K562 (cell line): Measurements from ENCODE around the gene MESP1. TPM values are rescaled to one million over a fixed set of nuclear protein-coding genes. Genes with fewer than 3 reads are reported as not detected.

Experiments used
- MTA1 ChIP-seq: fragments of 450-650 bp; IDR thresholded peaks from 2 replicates; pipeline ENCODE4 v1.6.1; 2017; ENCODE audit warnings: borderline replicate concordance
- MYNN ChIP-seq, 2 experiments: sonication (generic); formaldehyde crosslinking in 1 of 2; IDR thresholded peaks; 2 replicates each; pipeline versions ENCODE4 v1.5.0 to v1.6.1; 2016 to 2020; ENCODE audit warnings: antibody characterized with exemption in 1 of 2, missing genetic modification reagents in 1 of 2
- NEUROD1 ChIP-seq: fragments of 150-350 bp; IDR thresholded peaks from 2 replicates; pipeline ENCODE4 v1.6.1; 2014; ENCODE audit warnings: borderline replicate concordance, low read length, low read depth; ENCODE audit not compliant: partially characterized antibody
- POLR2AphosphoS5 ChIP-seq: IDR thresholded peaks from 2 replicates; pipeline ENCODE4 v1.6.1; 2011; ENCODE audit warnings: mild to moderate bottlenecking, low read depth, low read length, moderate library complexity; ENCODE audit not compliant: control insufficient read depth, insufficient read depth
- TBL1XR1 ChIP-seq, 2 experiments: IDR thresholded peaks; 2 replicates each; pipeline ENCODE4 v1.6.1; 2012; ENCODE audit warnings: improper control_type of control experiment in 2 of 2, low read length in 2 of 2, mild to moderate bottlenecking in 1 of 2
- ZFPM2 ChIP-seq: fragments of 250-450 bp; sonication (Bioruptor Pico); IDR thresholded peaks from 2 replicates; pipeline ENCODE4 v1.5.1; 2022; ENCODE audit warnings: mild to moderate bottlenecking
- ZNF239 ChIP-seq: fragments of 250-450 bp; sonication (Bioruptor Pico); IDR thresholded peaks from 2 replicates; pipeline ENCODE4 v1.4.0; 2020; ENCODE audit warnings: mild to moderate bottlenecking
- polyA plus RNA-seq, 8 experiments: library from polyadenylated mRNA; depleted of rRNA in 4 of 8; stranded (reverse) in 5 of 8; unstranded in 3 of 8; fragments of >200 nt; fragmentation: Nextera tagmentation in 2 of 8; fragmentation: Illumina TruSeq in 1 of 8; extraction: Ambion mirVana in 2 of 8; extraction: Trizol in 1 of 8; gene quantifications; 2 replicates each; pipeline versions ENCODE4 v1.2.1 to v1.2.3, GENCODE V29; 2011 to 2014; ENCODE audit warnings: inconsistent platforms in 1 of 8, missing spikeins in 1 of 8
- total RNA-seq, 7 experiments: library from RNA; depleted of rRNA in 6 of 7; stranded (reverse); fragments of >200 nt in 6 of 7; fragmentation: Illumina TruSeq in 2 of 7; extraction: Trizol in 2 of 7; gene quantifications; 2 replicates each; pipeline versions ENCODE4 v1.2.1 to v1.2.3, GENCODE V29; 2011 to 2021; ENCODE audit warnings: low replicate concordance in 1 of 7
- TF ChIP-seq, protein P1 (sequence below): fragments of 250-450 bp; sonication (Bioruptor Pico); IDR thresholded peaks from 2 replicates; pipeline ENCODE4 v1.4.0; 2020
- TF ChIP-seq, protein P2 (sequence below): sonication (generic); formaldehyde crosslinking; IDR thresholded peaks from 2 replicates; pipeline ENCODE4 v1.4.0; 2020; ENCODE audit warnings: mild to moderate bottlenecking, missing genetic modification reagents
- TF ChIP-seq, protein P3 (sequence below): sonication (generic); formaldehyde crosslinking; IDR thresholded peaks from 2 replicates; pipeline ENCODE4 v1.5.0; 2020; ENCODE audit warnings: missing genetic modification reagents
- TF ChIP-seq, protein P4 (sequence below), 2 experiments: IDR thresholded peaks in 1 of 2; conservative IDR thresholded peaks in 1 of 2; 2 replicates each; pipeline ENCODE4 v1.6.1; 2016; ENCODE audit warnings: low read depth in 2 of 2, mild to moderate bottlenecking in 1 of 2, missing compliant biosample characterization in 1 of 2, missing genetic modification characterization in 1 of 2, moderate library complexity in 1 of 2
- TF ChIP-seq, protein P5 (sequence below): fragments of 450-650 bp; conservative IDR thresholded peaks from 2 replicates; pipeline ENCODE4 v1.6.1; 2016; ENCODE audit warnings: missing genetic modification characterization, low read depth, mild to moderate bottlenecking, missing compliant biosample characterization, moderate library complexity

MESP1 gene
- total and polyA plus RNA-seq, 9 of the 15 experiments (the other 6 are each of a cell fraction or from before 2014, with no cell fraction given): 0.14 to 1.1 (median 0.36) TPM; not detected in 4

DNA sequence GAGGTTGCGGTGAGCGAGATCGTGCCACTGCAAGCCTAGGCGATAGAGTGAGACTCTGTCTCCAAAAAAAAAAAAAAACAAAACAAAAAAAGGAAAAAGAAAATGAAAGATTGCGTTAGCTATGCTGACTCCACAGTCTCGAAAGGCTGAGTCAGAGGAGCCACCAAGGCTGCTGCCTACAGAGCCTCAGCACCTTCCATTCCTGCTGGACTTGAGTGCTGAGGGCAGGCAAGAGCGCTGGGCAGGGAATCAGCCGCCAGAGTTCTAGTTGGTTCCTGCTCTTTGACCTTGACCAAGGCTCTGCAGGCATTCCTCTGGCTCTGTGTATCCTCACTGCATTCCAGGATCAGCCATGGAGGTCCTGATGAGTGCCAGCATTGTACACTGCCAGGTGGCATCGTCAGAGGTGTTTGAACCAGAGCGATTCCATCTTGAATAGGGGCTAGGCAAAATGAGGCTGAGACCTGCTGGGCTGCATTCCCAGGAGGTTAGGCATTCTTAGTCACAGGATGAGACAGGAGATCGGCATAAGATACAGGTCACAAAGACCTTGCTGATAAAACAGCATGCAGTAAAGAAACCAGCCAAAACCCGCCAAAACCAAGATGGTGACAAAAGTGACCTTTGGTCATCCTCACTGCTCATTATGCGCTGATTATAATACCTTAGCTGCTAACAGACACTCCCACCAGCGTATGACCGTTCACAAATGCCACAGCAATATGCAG, 31.0 kb upstream of the MESP1 start (continued):
- TF ChIP-seq, protein P1, sequence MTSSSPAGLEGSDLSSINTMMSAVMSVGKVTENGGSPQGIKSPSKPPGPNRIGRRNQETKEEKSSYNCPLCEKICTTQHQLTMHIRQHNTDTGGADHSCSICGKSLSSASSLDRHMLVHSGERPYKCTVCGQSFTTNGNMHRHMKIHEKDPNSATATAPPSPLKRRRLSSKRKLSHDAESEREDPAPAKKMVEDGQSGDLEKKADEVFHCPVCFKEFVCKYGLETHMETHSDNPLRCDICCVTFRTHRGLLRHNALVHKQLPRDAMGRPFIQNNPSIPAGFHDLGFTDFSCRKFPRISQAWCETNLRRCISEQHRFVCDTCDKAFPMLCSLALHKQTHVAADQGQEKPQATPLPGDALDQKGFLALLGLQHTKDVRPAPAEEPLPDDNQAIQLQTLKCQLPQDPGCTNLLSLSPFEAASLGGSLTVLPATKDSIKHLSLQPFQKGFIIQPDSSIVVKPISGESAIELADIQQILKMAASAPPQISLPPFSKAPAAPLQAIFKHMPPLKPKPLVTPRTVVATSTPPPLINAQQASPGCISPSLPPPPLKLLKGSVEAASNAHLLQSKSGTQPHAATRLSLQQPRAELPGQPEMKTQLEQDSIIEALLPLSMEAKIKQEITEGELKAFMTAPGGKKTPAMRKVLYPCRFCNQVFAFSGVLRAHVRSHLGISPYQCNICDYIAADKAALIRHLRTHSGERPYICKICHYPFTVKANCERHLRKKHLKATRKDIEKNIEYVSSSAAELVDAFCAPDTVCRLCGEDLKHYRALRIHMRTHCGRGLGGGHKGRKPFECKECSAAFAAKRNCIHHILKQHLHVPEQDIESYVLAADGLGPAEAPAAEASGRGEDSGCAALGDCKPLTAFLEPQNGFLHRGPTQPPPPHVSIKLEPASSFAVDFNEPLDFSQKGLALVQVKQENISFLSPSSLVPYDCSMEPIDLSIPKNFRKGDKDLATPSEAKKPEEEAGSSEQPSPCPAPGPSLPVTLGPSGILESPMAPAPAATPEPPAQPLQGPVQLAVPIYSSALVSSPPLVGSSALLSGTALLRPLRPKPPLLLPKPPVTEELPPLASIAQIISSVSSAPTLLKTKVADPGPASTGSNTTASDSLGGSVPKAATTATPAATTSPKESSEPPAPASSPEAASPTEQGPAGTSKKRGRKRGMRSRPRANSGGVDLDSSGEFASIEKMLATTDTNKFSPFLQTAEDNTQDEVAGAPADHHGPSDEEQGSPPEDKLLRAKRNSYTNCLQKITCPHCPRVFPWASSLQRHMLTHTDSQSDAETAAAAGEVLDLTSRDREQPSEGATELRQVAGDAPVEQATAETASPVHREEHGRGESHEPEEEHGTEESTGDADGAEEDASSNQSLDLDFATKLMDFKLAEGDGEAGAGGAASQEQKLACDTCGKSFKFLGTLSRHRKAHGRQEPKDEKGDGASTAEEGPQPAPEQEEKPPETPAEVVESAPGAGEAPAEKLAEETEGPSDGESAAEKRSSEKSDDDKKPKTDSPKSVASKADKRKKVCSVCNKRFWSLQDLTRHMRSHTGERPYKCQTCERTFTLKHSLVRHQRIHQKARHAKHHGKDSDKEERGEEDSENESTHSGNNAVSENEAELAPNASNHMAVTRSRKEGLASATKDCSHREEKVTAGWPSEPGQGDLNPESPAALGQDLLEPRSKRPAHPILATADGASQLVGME (CRISPR knock-in tag): peak; percentile 97
- TF ChIP-seq ZNF239 (peak; percentile 95), NEUROD1 (no peak), MYNN (IDR thresholded peaks at IDR 0.05) (no peak), MYNN (CRISPR knock-in tag; IDR thresholded peaks at IDR 0.05) (no peak), ZFPM2 (CRISPR knock-in tag) (peak; percentile 90), TBL1XR1 (IDR thresholded peaks at IDR 0.05; ENCODE audit: low read length in 2 of 2) (no peak), MTA1 (0 out of 2 replicates have a peak, but pooled peaks have one; percentile 32), POLR2AphosphoS5 (no peak)
- TF ChIP-seq, protein P2, sequence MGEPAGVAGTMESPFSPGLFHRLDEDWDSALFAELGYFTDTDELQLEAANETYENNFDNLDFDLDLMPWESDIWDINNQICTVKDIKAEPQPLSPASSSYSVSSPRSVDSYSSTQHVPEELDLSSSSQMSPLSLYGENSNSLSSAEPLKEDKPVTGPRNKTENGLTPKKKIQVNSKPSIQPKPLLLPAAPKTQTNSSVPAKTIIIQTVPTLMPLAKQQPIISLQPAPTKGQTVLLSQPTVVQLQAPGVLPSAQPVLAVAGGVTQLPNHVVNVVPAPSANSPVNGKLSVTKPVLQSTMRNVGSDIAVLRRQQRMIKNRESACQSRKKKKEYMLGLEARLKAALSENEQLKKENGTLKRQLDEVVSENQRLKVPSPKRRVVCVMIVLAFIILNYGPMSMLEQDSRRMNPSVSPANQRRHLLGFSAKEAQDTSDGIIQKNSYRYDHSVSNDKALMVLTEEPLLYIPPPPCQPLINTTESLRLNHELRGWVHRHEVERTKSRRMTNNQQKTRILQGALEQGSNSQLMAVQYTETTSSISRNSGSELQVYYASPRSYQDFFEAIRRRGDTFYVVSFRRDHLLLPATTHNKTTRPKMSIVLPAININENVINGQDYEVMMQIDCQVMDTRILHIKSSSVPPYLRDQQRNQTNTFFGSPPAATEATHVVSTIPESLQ (CRISPR knock-in tag): no peak
- TF ChIP-seq, protein P3, sequence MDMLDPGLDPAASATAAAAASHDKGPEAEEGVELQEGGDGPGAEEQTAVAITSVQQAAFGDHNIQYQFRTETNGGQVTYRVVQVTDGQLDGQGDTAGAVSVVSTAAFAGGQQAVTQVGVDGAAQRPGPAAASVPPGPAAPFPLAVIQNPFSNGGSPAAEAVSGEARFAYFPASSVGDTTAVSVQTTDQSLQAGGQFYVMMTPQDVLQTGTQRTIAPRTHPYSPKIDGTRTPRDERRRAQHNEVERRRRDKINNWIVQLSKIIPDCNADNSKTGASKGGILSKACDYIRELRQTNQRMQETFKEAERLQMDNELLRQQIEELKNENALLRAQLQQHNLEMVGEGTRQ (CRISPR knock-in tag): no peak
- TF ChIP-seq, protein P4, sequence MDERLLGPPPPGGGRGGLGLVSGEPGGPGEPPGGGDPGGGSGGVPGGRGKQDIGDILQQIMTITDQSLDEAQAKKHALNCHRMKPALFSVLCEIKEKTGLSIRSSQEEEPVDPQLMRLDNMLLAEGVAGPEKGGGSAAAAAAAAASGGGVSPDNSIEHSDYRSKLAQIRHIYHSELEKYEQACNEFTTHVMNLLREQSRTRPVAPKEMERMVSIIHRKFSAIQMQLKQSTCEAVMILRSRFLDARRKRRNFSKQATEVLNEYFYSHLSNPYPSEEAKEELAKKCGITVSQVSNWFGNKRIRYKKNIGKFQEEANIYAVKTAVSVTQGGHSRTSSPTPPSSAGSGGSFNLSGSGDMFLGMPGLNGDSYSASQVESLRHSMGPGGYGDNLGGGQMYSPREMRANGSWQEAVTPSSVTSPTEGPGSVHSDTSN (CRISPR knock-in tag; IDR thresholded peaks at IDR 0.05; ENCODE audit: low read depth): no peak
- TF ChIP-seq, protein P4 (tag; conservative IDR thresholded peaks at IDR 0.05; ENCODE audit: low read depth): 0 out of 2 replicates have a peak, but pooled peaks have one; percentile 34
- TF ChIP-seq, protein P5, sequence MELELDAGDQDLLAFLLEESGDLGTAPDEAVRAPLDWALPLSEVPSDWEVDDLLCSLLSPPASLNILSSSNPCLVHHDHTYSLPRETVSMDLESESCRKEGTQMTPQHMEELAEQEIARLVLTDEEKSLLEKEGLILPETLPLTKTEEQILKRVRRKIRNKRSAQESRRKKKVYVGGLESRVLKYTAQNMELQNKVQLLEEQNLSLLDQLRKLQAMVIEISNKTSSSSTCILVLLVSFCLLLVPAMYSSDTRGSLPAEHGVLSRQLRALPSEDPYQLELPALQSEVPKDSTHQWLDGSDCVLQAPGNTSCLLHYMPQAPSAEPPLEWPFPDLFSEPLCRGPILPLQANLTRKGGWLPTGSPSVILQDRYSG (tag): peak; percentile 99
